Activated naive CD8-positive, alpha-beta T cell treated with anti-CD3 and anti-CD28 coated beads for 36 hours (primary cell): Measurements from ENCODE around the gene SERHL2. TPM values are rescaled to one million over a fixed set of nuclear protein-coding genes. Genes with fewer than 3 reads are reported as not detected.
"Not testable (repeated sequence)": the region's sequence is repeated elsewhere in the genome, so short reads cannot be mapped to it uniquely, and the experiment has no call there.

ENCODE experiments used
- DNase-seq: peaks from one replicate; pipeline ENCODE4 v3.0.0; 2021
- H3K27ac Mint-ChIP-seq: one replicate; pipeline ENCODE4 v1.8.0; 2022; ENCODE audit warnings: mild to moderate bottlenecking, moderate library complexity, mixed read lengths
- H3K27me3 Mint-ChIP-seq: one replicate; pipeline ENCODE4 v1.8.0; 2022; ENCODE audit warnings: mild to moderate bottlenecking, mixed read lengths
- H3K36me3 Mint-ChIP-seq: one replicate; pipeline ENCODE4 v1.8.0; 2021; ENCODE audit warnings: mild to moderate bottlenecking, mixed read lengths
- H3K4me1 Mint-ChIP-seq: one replicate; pipeline ENCODE4 v1.8.0; 2021; ENCODE audit warnings: mixed read lengths
- H3K4me3 Mint-ChIP-seq: one replicate; pipeline ENCODE4 v1.8.0; 2022; ENCODE audit warnings: mild to moderate bottlenecking, moderate library complexity, mixed read lengths
- H3K9me3 Mint-ChIP-seq: one replicate; pipeline ENCODE4 v1.8.0; 2022; ENCODE audit warnings: mixed read lengths
- total RNA-seq, 2 experiments: library from RNA; stranded (reverse); gene quantifications; one replicate each; pipeline ENCODE4 v1.2.3, GENCODE V29; 2021

The SERHL2 gene
- total RNA-seq, 2 experiments from 2014 or later: 2.1 to 2.3 TPM

- H3K27me3 Mint-ChIP-seq, DNase-seq, H3K36me3 Mint-ChIP-seq, H3K9me3 Mint-ChIP-seq, H3K27ac Mint-ChIP-seq: not testable (repeated sequence)
- peaks cover 10% of the 10 kb centered on the region for H3K4me1 Mint-ChIP-seq
- H3K4me3 Mint-ChIP-seq: peak overlapping the region; percentile 37
These were observed 1.5 kb upstream of the SERHL2 start for GRCh38 chr22:42552294-42552647.

- H3K27ac Mint-ChIP-seq: no peak overlapping the region
These were observed 6.6 kb downstream of the SERHL2 start for GRCh38 chr22:42560381-42560780.

GRCh38 chr22:42560781-42561180, 7.0 kb downstream of the SERHL2 start:
- no peak overlapping the region for H3K27ac Mint-ChIP-seq
- H3K4me1 Mint-ChIP-seq: peaks cover 6% of the 10 kb centered on the region
- peak; percentile 31 for DNase-seq
- no peaks in the 10 kb centered on the region for H3K9me3 Mint-ChIP-seq
- no peaks in the 10 kb centered on the region for H3K36me3 Mint-ChIP-seq
- H3K27me3 Mint-ChIP-seq: no peaks in the 10 kb centered on the region
- H3K4me3 Mint-ChIP-seq: no peak overlapping the region

More at GRCh38 chr22:42560381-42560780, 6.6 kb downstream of the SERHL2 start:
- H3K4me1 Mint-ChIP-seq: peaks cover 6% of the 10 kb centered on the region
- DNase-seq: no peak
- no peaks in the 10 kb centered on the region for H3K36me3 Mint-ChIP-seq
- no peak overlapping the region for H3K4me3 Mint-ChIP-seq
- no peaks in the 10 kb centered on the region for H3K27me3 Mint-ChIP-seq
- H3K9me3 Mint-ChIP-seq: no peaks in the 10 kb centered on the region

- Mint-ChIP-seq H3K4me3 (no peak overlapping the region), H3K27ac (no peak overlapping the region), H3K36me3 (no peaks in the 10 kb centered on the region), H3K9me3 (no peaks in the 10 kb centered on the region), H3K4me1 (peaks cover 6% of the 10 kb centered on the region), H3K27me3 (no peaks in the 10 kb centered on the region)
- no peak for DNase-seq
These were observed 8.1 kb downstream of the SERHL2 start for GRCh38 chr22:42561856-42562255.

GRCh38 chr22:42562279-42562678, 8.5 kb downstream of the SERHL2 start:
- no peak overlapping the region for H3K4me3 Mint-ChIP-seq
- H3K9me3 Mint-ChIP-seq: no peaks in the 10 kb centered on the region
- H3K4me1 Mint-ChIP-seq: peaks cover 6% of the 10 kb centered on the region
- H3K27me3 Mint-ChIP-seq: no peaks in the 10 kb centered on the region
- no peak for DNase-seq
- no peaks in the 10 kb centered on the region for H3K36me3 Mint-ChIP-seq
- peak overlapping the region; percentile 8 for H3K27ac Mint-ChIP-seq

GRCh38 chr22:42562684-42563083, 8.9 kb downstream of the SERHL2 start:
- H3K4me1 Mint-ChIP-seq: peaks cover 6% of the 10 kb centered on the region
- no peak for DNase-seq
- H3K9me3 Mint-ChIP-seq: no peaks in the 10 kb centered on the region
- H3K36me3 Mint-ChIP-seq: no peaks in the 10 kb centered on the region
- H3K27ac Mint-ChIP-seq: peak overlapping the region; percentile 8
- H3K4me3 Mint-ChIP-seq: no peak overlapping the region
- H3K27me3 Mint-ChIP-seq: no peaks in the 10 kb centered on the region

- not testable (repeated sequence) for H3K36me3 Mint-ChIP-seq, H3K27me3 Mint-ChIP-seq, H3K9me3 Mint-ChIP-seq, H3K27ac Mint-ChIP-seq, DNase-seq, H3K4me1 Mint-ChIP-seq, H3K4me3 Mint-ChIP-seq
These were observed 10.2 kb downstream of the SERHL2 start for GRCh38 chr22:42563943-42564342.

- no peaks in the 10 kb centered on the region for H3K27me3 Mint-ChIP-seq
- H3K4me3 Mint-ChIP-seq: no peak overlapping the region
- DNase-seq: no peak
- H3K36me3 Mint-ChIP-seq: peaks cover 5% of the 10 kb centered on the region
- H3K4me1 Mint-ChIP-seq: peaks cover 6% of the 10 kb centered on the region
- no peaks in the 10 kb centered on the region for H3K9me3 Mint-ChIP-seq
- H3K27ac Mint-ChIP-seq: no peak overlapping the region
These were observed 10.9 kb downstream of the SERHL2 start for GRCh38 chr22:42564699-42565098.

- H3K4me3 Mint-ChIP-seq: no peak overlapping the region
- H3K9me3 Mint-ChIP-seq: no peaks in the 10 kb centered on the region
These were observed 12.2 kb downstream of the SERHL2 start for GRCh38 chr22:42565956-42566355.

GRCh38 chr22:42567950-42568349, 14.2 kb downstream of the SERHL2 start:
- not testable (repeated sequence) for H3K4me3 Mint-ChIP-seq

More at GRCh38 chr22:42565956-42566355, 12.2 kb downstream of the SERHL2 start:
- Mint-ChIP-seq H3K27me3 (no peaks in the 10 kb centered on the region), H3K36me3 (peaks cover 11% of the 10 kb centered on the region), H3K27ac (no peak overlapping the region), H3K4me1 (peaks cover 6% of the 10 kb centered on the region)
- DNase-seq: no peak

GRCh38 chr22:42570580-42570979, 16.8 kb downstream of the SERHL2 start:
- Mint-ChIP-seq H3K27ac (peak overlapping the region; percentile 45), H3K36me3 (peaks cover 17% of the 10 kb centered on the region)
- H3K4me3 Mint-ChIP-seq, H3K27me3 Mint-ChIP-seq, DNase-seq, H3K4me1 Mint-ChIP-seq, H3K9me3 Mint-ChIP-seq: not testable (repeated sequence)

More at GRCh38 chr22:42567950-42568349, 14.2 kb downstream of the SERHL2 start:
- not testable (repeated sequence) for H3K27ac Mint-ChIP-seq, H3K4me1 Mint-ChIP-seq, H3K9me3 Mint-ChIP-seq, DNase-seq, H3K27me3 Mint-ChIP-seq
- peaks cover 14% of the 10 kb centered on the region for H3K36me3 Mint-ChIP-seq

- DNase-seq, H3K4me3 Mint-ChIP-seq, H3K27me3 Mint-ChIP-seq, H3K9me3 Mint-ChIP-seq, H3K4me1 Mint-ChIP-seq, H3K27ac Mint-ChIP-seq: not testable (repeated sequence)
- peaks cover 17% of the 10 kb centered on the region for H3K36me3 Mint-ChIP-seq
These were observed 17.3 kb downstream of the SERHL2 start for GRCh38 chr22:42571068-42571467.

- H3K27me3 Mint-ChIP-seq, H3K4me3 Mint-ChIP-seq, H3K9me3 Mint-ChIP-seq, H3K27ac Mint-ChIP-seq, DNase-seq, H3K4me1 Mint-ChIP-seq: not testable (repeated sequence)
- H3K36me3 Mint-ChIP-seq: peaks cover 21% of the 10 kb centered on the region
These were observed 20.3 kb downstream of the SERHL2 start for GRCh38 chr22:42574046-42574445.

GRCh38 chr22:42574468-42574867, 20.7 kb downstream of the SERHL2 start:
- H3K27ac Mint-ChIP-seq, H3K4me3 Mint-ChIP-seq, H3K27me3 Mint-ChIP-seq: not testable (repeated sequence)

GRCh38 chr22:42575996-42576574, 22.3 kb downstream of the SERHL2 start:
- not testable (repeated sequence) for H3K27me3 Mint-ChIP-seq, H3K4me3 Mint-ChIP-seq, DNase-seq, H3K27ac Mint-ChIP-seq, H3K4me1 Mint-ChIP-seq, H3K9me3 Mint-ChIP-seq
- H3K36me3 Mint-ChIP-seq: peaks cover 21% of the 10 kb centered on the region

More at GRCh38 chr22:42574468-42574867, 20.7 kb downstream of the SERHL2 start:
- not testable (repeated sequence) for DNase-seq, H3K4me1 Mint-ChIP-seq, H3K9me3 Mint-ChIP-seq
- peaks cover 21% of the 10 kb centered on the region for H3K36me3 Mint-ChIP-seq

GRCh38 chr22:42577141-42577540, 23.4 kb downstream of the SERHL2 start:
- not testable (repeated sequence) for H3K4me3 Mint-ChIP-seq, H3K27me3 Mint-ChIP-seq, DNase-seq, H3K4me1 Mint-ChIP-seq, H3K27ac Mint-ChIP-seq, H3K9me3 Mint-ChIP-seq
- peaks cover 24% of the 10 kb centered on the region for H3K36me3 Mint-ChIP-seq
